ENCODE measurements around the gene TBC1D22B.
A peak's percentile ranks its signal among the peaks of the same experiment; 100 is the strongest.

TBC1D22B gene

DNA sequence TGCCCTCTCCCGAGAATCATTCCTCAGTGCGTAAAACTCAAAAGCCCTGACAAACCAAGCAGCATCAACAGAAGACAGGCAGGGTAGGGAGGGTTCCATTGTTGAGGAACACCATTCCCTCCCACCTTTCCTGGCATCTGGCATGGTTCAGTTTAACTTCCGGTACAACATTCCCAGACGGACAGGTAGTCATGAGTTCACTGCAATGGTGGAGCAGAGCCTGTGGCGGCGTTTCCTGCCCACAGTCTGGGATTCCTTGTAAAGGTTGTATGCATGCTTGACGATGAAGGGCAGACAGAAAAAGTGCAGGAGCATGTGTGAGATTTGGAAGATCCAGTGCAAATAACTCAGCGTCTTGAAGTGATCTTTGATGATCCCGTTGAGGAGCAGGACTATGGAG is 45.3 kb upstream of the TBC1D22B start:
- H3K4me3 ChIP-seq (ENCODE audit: low read depth, low read length), result no peak overlapping the region
- no peak for DNase-seq
- TF ChIP-seq, protein P1, sequence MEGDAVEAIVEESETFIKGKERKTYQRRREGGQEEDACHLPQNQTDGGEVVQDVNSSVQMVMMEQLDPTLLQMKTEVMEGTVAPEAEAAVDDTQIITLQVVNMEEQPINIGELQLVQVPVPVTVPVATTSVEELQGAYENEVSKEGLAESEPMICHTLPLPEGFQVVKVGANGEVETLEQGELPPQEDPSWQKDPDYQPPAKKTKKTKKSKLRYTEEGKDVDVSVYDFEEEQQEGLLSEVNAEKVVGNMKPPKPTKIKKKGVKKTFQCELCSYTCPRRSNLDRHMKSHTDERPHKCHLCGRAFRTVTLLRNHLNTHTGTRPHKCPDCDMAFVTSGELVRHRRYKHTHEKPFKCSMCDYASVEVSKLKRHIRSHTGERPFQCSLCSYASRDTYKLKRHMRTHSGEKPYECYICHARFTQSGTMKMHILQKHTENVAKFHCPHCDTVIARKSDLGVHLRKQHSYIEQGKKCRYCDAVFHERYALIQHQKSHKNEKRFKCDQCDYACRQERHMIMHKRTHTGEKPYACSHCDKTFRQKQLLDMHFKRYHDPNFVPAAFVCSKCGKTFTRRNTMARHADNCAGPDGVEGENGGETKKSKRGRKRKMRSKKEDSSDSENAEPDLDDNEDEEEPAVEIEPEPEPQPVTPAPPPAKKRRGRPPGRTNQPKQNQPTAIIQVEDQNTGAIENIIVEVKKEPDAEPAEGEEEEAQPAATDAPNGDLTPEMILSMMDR (IDR thresholded peaks at IDR 0.05; ENCODE audit: low read depth, low read length), result no peak

DNA sequence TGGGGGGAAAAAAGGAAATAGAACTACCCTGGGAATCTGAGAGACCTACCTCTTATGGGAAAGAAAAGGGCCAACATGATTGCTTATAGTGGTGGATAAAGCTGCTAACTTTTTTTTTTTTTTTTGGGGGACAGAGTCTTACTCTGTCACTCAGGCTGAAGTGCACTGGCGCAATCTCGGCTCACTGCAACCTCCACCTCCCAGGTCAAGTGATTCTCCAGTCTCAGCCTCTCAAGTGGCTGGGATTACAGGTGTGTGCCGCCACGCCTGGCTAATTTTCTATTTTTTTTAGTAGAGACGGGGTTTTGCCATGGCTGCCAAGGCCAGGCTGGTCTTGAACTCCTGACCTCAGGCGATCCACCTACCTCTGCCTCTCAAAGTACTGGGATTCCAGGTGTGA is 39.5 kb upstream of the TBC1D22B start:
- H3K36me3 ChIP-seq, result no peaks in the 10 kb centered on the region
- H3K9me3 ChIP-seq, result no peaks in the 10 kb centered on the region
- no peaks in the 10 kb centered on the region for H3K27me3 ChIP-seq
- no peak overlapping the region for H3K4me3 ChIP-seq (ENCODE audit: low read depth, low read length)
- TF ChIP-seq, protein P1 (IDR thresholded peaks at IDR 0.05; ENCODE audit: low read depth, low read length), result no peak
- H3K4me1 ChIP-seq, result peaks cover 3% of the 10 kb centered on the region; the same call in 1 of the 2 replicates
- DNase-seq, result no peak

More for the DNA sequence above, 45.3 kb upstream of the TBC1D22B start:
- no peaks in the 10 kb centered on the region for H3K27me3 ChIP-seq
- no peaks in the 10 kb centered on the region for H3K36me3 ChIP-seq
- no peaks in the 10 kb centered on the region for H3K4me1 ChIP-seq
- H3K9me3 ChIP-seq, result no peaks in the 10 kb centered on the region

DNA sequence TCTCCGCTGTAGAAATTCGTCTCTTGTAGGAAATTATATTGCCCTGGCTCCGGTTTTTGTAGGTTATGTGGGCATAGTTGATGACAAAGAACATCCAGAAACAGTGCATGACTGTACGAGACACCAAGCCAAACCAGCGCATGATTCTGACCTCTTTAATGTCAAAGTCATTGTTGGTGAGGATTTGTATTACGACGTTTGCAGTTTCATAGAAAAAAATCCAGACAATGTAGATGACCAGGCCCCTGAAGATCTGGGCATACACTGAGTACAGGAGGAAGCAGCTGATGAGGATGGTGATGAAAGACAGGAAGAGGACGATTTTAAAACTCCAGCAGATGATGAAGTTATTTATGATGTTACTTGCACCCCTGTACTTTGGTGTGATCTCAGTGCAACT is 39.1 kb upstream of the TBC1D22B start:
- Histone ChIP-seq H3K36me3 (no peaks in the 10 kb centered on the region), H3K27me3 (no peaks in the 10 kb centered on the region), H3K9me3 (no peaks in the 10 kb centered on the region), H3K4me1 (peaks cover 3% of the 10 kb centered on the region; the same call in 1 of the 2 replicates), H3K4me3 (ENCODE audit: low read depth, low read length) (no peak overlapping the region)
- no peak for DNase-seq
- TF ChIP-seq, protein P1 (IDR thresholded peaks at IDR 0.05; ENCODE audit: low read depth, low read length), result no peak

DNA sequence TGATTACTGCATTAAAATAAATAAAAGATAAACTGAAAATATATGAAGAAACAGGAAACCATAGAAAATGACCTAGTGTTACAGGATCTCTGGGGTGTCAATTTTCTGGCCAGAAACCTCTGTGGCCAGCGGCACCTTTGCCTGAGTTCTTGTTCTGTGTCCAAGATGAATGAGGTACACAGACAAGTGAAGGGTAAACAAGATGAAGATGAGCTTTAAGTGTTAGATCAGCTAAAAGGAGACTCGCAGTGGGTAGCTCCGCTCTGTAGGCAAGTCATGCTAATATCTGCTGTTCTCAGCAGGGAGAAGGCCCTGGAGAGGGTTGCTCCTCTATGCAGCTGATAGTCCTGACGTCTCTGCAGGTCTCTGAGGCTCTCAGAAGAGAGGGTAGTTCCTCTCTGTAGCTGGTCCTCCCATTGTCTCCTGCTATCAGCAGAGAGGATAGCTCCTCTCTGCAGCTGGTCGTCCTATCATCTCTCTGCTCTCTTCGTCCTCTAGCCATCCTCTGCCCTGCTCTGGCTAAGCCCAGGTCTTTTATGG is 35.9 kb upstream of the TBC1D22B start:
- Histone ChIP-seq H3K9me3 (no peaks in the 10 kb centered on the region), H3K27me3 (no peaks in the 10 kb centered on the region), H3K4me1 (peaks cover 3% of the 10 kb centered on the region; the same call in 1 of the 2 replicates), H3K4me3 (ENCODE audit: low read depth, low read length) (peak overlapping the region; percentile 79), H3K36me3 (no peaks in the 10 kb centered on the region)
- DNase-seq, result no peak
- TF ChIP-seq, protein P1 (IDR thresholded peaks at IDR 0.05; ENCODE audit: low read depth, low read length), result no peak

DNA sequence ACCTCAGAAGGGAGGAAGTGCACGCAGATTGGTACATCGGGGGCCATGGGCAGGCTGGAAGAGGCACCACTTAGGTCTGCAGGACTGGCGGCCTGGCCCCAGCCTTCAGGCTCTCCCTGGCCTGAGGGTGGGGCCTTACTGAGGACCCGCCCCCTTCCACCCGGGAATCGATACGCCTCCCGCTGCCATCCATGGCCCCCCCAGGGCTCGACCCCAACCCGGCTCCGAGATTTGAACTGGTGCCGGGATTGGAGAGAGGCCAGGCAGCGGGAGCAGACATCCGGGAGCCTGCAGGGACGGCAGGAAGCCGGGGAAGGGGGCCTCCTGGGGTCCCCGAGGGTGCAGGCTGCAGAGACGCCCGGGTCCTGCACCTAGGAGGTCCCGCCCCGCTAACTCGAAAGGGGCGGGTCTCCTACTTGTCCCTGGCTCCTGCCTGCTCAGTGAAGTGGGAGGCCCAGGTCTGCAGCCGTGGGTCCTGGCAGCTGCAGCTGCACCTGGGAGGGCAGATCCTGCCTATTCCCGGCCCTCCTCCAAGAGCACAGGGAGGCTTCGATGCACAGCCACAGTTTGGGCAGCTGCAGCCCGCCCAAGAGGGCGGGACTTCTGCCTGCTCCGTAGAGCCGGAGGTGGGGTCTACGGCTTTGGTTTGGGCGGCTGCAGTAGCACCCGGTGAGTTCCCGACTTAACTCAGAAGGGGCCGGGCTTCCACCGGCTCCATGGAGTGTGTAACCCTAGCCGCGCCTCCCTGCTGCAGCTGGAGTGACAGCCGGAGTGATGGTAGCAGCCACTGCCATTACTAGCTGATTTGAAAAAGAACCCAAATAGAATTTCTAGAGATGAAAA is 35.2 kb upstream of the TBC1D22B start:
- Histone ChIP-seq H3K27me3 (no peaks in the 10 kb centered on the region), H3K36me3 (no peaks in the 10 kb centered on the region), H3K4me1 (peaks cover 3% of the 10 kb centered on the region; the same call in 1 of the 2 replicates), H3K9me3 (no peaks in the 10 kb centered on the region), H3K4me3 (ENCODE audit: low read depth, low read length) (peak overlapping the region; percentile 79)
- TF ChIP-seq, protein P1 (IDR thresholded peaks at IDR 0.05; ENCODE audit: low read depth, low read length), result no peak
- peak; percentile 94 for DNase-seq

DNA sequence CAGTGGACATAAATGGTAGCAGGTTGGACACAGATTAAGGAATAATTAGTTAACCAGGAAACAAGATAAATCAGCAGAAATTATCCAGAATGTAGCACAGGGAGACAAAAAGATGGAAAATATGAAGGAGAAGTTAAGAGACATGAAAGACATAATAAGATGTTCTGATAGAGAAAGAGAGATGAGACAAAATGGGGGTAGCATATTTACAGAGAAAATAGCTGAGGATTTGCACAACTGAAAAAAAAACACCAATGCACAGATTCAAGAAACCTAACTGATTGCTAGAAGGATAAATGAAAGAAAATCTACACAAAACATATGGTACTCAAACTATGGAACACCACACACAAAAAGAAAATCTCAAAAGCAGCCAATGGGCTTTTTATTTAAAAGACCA is 34.6 kb upstream of the TBC1D22B start:
- Histone ChIP-seq H3K4me3 (ENCODE audit: low read depth, low read length) (peak overlapping the region; percentile 79), H3K27me3 (no peaks in the 10 kb centered on the region), H3K9me3 (no peaks in the 10 kb centered on the region), H3K4me1 (peaks cover 3% of the 10 kb centered on the region; the same call in 1 of the 2 replicates), H3K36me3 (no peaks in the 10 kb centered on the region)
- TF ChIP-seq, protein P1 (IDR thresholded peaks at IDR 0.05; ENCODE audit: low read depth, low read length), result no peak
- DNase-seq, result no peak

Data from BE2C (cell line).